Bronchial epithelial cell (primary cell): ENCODE measurements around the gene BTNL3. TPM values are rescaled to one million over a fixed set of nuclear protein-coding genes. Genes with fewer than 3 reads are reported as not detected.
A peak's percentile ranks its signal among the peaks of the same experiment; 100 is the strongest.
"Not testable (repeated sequence)": the region's sequence is repeated elsewhere in the genome, so short reads cannot be mapped to it uniquely, and the experiment has no call there.

Experiments
- DNase-seq: peaks from one replicate; pipeline ENCODE4 v3.0.0-alpha.2; 2010; ENCODE audit warnings: low read depth
- FAIRE-seq: peaks from 2 replicates; lab custom pipeline; 2011; peaks lifted over from hg19 to GRCh38; lab: Jason Lieb, UNC
- H3K27me3 ChIP-seq: 2 replicates; pipeline ENCODE4 v1.5.1; 2011; ENCODE audit warnings: low read length; ENCODE audit not compliant: control insufficient read depth, insufficient read depth
- H3K36me3 ChIP-seq: 2 replicates; pipeline ENCODE4 v1.5.1; 2011; ENCODE audit warnings: low read length; ENCODE audit not compliant: control insufficient read depth, insufficient read depth
- H3K4me3 ChIP-seq: 2 replicates; pipeline ENCODE4 v1.5.1; 2011; ENCODE audit warnings: mild to moderate bottlenecking, low read depth, low read length, control low read depth
- total RNA-seq: library from RNA; depleted of rRNA; stranded (reverse); fragments of >200 nt; gene quantifications from 2 replicates; pipeline ENCODE4 v1.2.1, GENCODE V29; 2014
- TF ChIP-seq, protein P1 (sequence below): IDR thresholded peaks from 2 replicates; pipeline ENCODE4 v1.5.1; 2011; ENCODE audit warnings: mild to moderate bottlenecking, moderate library complexity, low read length, control low read depth, inconsistent platforms; ENCODE audit not compliant: insufficient read depth, severe bottlenecking

BTNL3 gene
- total RNA-seq, 1 donor from 2014 or later, result not detected

- DNase-seq, result no peak
- Histone ChIP-seq H3K27me3 (no peaks in the 10 kb centered on the region), H3K4me3 (no peak overlapping the region), H3K36me3 (no peaks in the 10 kb centered on the region)
- no peak for FAIRE-seq
- TF ChIP-seq, protein P1, sequence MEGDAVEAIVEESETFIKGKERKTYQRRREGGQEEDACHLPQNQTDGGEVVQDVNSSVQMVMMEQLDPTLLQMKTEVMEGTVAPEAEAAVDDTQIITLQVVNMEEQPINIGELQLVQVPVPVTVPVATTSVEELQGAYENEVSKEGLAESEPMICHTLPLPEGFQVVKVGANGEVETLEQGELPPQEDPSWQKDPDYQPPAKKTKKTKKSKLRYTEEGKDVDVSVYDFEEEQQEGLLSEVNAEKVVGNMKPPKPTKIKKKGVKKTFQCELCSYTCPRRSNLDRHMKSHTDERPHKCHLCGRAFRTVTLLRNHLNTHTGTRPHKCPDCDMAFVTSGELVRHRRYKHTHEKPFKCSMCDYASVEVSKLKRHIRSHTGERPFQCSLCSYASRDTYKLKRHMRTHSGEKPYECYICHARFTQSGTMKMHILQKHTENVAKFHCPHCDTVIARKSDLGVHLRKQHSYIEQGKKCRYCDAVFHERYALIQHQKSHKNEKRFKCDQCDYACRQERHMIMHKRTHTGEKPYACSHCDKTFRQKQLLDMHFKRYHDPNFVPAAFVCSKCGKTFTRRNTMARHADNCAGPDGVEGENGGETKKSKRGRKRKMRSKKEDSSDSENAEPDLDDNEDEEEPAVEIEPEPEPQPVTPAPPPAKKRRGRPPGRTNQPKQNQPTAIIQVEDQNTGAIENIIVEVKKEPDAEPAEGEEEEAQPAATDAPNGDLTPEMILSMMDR, result no peak
These were observed 56.7 kb downstream of the BTNL3 start for GRCh38 chr5:181045316-181045715.

DNA sequence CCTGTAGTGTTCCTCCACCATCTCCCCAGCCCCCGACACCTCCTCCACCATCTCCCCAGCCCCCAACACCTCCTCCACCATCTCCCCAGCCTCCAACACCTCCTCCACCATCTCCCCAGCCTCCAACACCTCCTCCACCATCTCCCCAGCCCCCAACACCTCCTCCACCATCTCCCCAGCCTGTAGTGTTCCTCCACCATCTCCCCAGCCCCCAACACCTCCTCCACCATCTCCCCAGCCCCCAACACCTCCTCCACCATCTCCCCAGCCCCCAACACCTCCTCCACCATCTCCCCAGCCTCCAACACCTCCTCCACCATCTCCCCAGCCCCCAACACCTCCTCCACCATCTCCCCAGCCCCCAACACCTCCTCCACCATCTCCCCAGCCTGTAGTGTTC lies 57.2 kb downstream of the BTNL3 start:
- not testable (repeated sequence) for H3K27me3 ChIP-seq, DNase-seq, H3K36me3 ChIP-seq, H3K4me3 ChIP-seq
- FAIRE-seq, result peak; percentile 83

DNA sequence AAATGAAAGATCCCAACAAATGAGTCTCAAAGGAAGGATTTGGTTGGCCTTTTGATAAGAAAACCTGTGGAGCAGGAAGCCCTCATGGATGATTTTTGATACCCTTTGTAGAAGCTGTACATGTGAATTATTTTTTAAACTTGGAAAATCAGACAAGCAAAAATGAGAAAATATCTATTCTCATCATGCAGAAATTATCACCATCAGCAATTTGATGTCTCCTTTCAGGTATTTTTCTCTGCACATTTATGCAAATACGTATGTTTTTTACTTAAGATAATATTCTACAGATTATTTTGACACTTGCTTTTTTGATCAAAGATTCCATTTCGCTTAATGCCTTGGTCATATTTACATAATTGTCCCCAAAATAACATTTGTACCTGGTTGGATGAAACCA lies 58.6 kb downstream of the BTNL3 start:
- no peak for FAIRE-seq
- H3K27me3 ChIP-seq, result peaks cover 2% of the 10 kb centered on the region

GRCh38 chr5:181047921-181048320 lies 59.3 kb downstream of the BTNL3 start:
- Histone ChIP-seq H3K36me3 (no peaks in the 10 kb centered on the region), H3K27me3 (peaks cover 2% of the 10 kb centered on the region), H3K4me3 (no peak overlapping the region)
- no peak for FAIRE-seq
- DNase-seq, result no peak
- TF ChIP-seq, protein P1, result no peak

More for the DNA sequence above, 58.6 kb downstream of the BTNL3 start:
- Histone ChIP-seq H3K36me3 (no peaks in the 10 kb centered on the region), H3K4me3 (no peak overlapping the region)
- no peak for DNase-seq
- TF ChIP-seq, protein P1, result no peak

DNA sequence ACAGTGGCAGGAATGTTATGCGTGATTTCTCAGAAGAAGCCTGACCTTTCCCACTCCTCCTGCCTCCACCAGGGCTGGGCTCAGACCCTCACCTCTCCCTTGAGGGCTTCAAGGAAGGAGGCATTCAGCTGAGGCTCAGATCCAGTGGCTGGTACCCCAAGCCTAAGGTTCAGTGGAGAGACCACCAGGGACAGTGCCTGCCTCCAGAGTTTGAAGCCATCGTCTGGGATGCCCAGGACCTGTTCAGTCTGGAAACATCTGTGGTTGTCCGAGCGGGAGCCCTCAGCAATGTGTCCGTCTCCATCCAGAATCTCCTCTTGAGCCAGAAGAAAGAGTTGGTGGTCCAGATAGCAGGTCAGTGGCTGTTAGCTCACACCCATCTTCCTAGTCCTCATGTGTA lies 61.4 kb downstream of the BTNL3 start:
- Histone ChIP-seq H3K27me3 (peaks cover 17% of the 10 kb centered on the region), H3K36me3 (no peaks in the 10 kb centered on the region), H3K4me3 (no peak overlapping the region)
- FAIRE-seq, result peak; percentile 43
- TF ChIP-seq, protein P1, result no peak
- no peak for DNase-seq

DNA sequence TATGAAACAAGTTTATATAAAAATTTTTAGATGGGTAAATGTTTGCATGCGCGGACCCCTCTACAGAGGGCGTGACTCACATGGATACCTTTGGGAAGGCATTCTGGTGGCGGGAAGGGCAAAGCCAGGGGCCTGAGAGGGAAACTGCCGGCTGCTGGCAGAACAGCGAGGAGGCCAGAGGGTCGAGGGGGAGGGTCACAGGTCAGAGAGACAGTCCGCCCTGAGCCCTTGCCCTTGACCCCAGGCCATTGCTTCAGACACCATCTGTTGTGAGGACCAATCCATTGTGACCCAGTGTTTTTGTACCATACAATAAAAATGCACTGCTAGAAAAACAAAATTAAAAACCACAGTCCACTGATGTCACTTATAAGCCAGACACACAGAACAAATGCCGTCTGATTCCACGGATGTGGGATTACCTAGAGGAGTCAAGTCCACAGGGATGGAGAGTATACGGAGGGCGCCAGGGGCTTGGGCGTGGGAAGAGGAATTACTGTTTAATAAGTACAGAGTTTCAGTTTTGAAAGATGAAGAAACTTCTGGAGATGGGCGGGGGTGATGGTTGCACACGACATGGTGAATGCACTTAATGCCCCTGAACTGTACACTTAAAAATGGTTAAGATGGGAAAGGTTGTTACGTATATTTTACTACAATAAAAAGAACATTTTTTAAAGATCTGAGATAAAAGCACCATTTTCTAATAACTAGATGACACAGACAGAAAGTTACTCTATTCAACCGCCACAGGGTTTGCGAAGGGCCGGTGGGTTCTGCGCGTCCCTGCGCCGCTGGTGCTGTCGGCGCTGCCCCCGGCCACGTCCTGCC lies 63.4 kb downstream of the BTNL3 start:
- TF ChIP-seq, protein P1, result no peak
- DNase-seq (no peak), FAIRE-seq (no peak)

More for the DNA sequence above, 63.4 kb downstream of the BTNL3 start:
- Histone ChIP-seq H3K27me3 (peaks cover 17% of the 10 kb centered on the region), H3K36me3 (no peaks in the 10 kb centered on the region), H3K4me3 (peak overlapping the region; percentile 23)
